HEK293T (cell line): ENCODE results near the gene CEP44.
"Not testable (repeated sequence)": the region's sequence is repeated elsewhere in the genome, so short reads cannot be mapped to it uniquely, and the experiment has no call there.

Source experiments
- CTCF ChIA-PET: fragments of 350-600 bp; formaldehyde crosslinking; extraction: SDS; loops from one replicate; lab custom pipeline; 2021; ENCODE audit warnings: antibody characterized with exemption, inconsistent platforms; lab: Yijun Ruan, JAX
- POLR2A ChIA-PET: fragments of 350-600 bp; formaldehyde crosslinking; extraction: SDS; loops from one replicate; lab custom pipeline; 2020; ENCODE audit warnings: antibody characterized with exemption, inconsistent platforms; lab: Yijun Ruan, JAX
- DNase-seq: peaks from one replicate; pipeline ENCODE4 v3.0.0; 2012; ENCODE audit warnings: mixed read lengths; ENCODE audit errors: extremely low spot score
- ARNT ChIP-seq: fragments of 450-650 bp; IDR thresholded peaks from 2 replicates; pipeline ENCODE4 v1.6.1; 2017; ENCODE audit warnings: mild to moderate bottlenecking
- BHLHE40 ChIP-seq: fragments of 450-650 bp; IDR thresholded peaks from 2 replicates; pipeline ENCODE4 v1.6.1; 2016; ENCODE audit warnings: mild to moderate bottlenecking, moderate library complexity, borderline replicate concordance
- CTBP1 ChIP-seq: fragments of 450-650 bp; IDR thresholded peaks from 2 replicates; pipeline ENCODE4 v1.6.1; 2016; ENCODE audit warnings: borderline replicate concordance
- ELF4 ChIP-seq: fragments of 450-650 bp; IDR thresholded peaks from 2 replicates; pipeline ENCODE4 v1.6.1; 2017; ENCODE audit warnings: antibody characterized with exemption
- FOXA1 ChIP-seq: fragments of 450-650 bp; IDR thresholded peaks from 2 replicates; pipeline ENCODE4 v1.6.1; 2016; ENCODE audit warnings: mild to moderate bottlenecking
- FOXK2 ChIP-seq: fragments of 450-650 bp; IDR thresholded peaks from 2 replicates; pipeline ENCODE4 v1.6.1; 2016; ENCODE audit warnings: mild to moderate bottlenecking
- FOXM1 ChIP-seq: fragments of 450-650 bp; IDR thresholded peaks from 2 replicates; pipeline ENCODE4 v1.6.1; 2017; ENCODE audit warnings: mild to moderate bottlenecking, borderline replicate concordance
- HDGF ChIP-seq: fragments of 450-650 bp; IDR thresholded peaks from 2 replicates; pipeline ENCODE4 v1.6.1; 2017; ENCODE audit warnings: antibody characterized with exemption, borderline replicate concordance
- L3MBTL2 ChIP-seq: fragments of 450-650 bp; conservative IDR thresholded peaks from 2 replicates; pipeline ENCODE4 v1.6.1; 2016; ENCODE audit warnings: mild to moderate bottlenecking
- LEF1 ChIP-seq: fragments of 450-650 bp; IDR thresholded peaks from 2 replicates; pipeline ENCODE4 v1.6.1; 2017; ENCODE audit warnings: mild to moderate bottlenecking, borderline replicate concordance
- NFRKB ChIP-seq: fragments of 450-650 bp; IDR thresholded peaks from 2 replicates; pipeline ENCODE4 v1.6.1; 2016; ENCODE audit warnings: mild to moderate bottlenecking, moderate library complexity
- PKNOX1 ChIP-seq: fragments of 450-650 bp; IDR thresholded peaks from 2 replicates; pipeline ENCODE4 v1.6.1; 2016
- SP1 ChIP-seq: fragments of 450-650 bp; IDR thresholded peaks from 2 replicates; pipeline ENCODE4 v1.6.1; 2017
- SUZ12 ChIP-seq: fragments of 450-650 bp; IDR thresholded peaks from 2 replicates; pipeline ENCODE4 v1.6.1; 2016; ENCODE audit warnings: mild to moderate bottlenecking
- TARDBP ChIP-seq: fragments of 450-650 bp; IDR thresholded peaks from 2 replicates; pipeline ENCODE4 v1.6.1; 2016
- ZNF384 ChIP-seq: fragments of 450-650 bp; IDR thresholded peaks from 2 replicates; pipeline ENCODE4 v1.6.1; 2016

CEP44 gene

DNA sequence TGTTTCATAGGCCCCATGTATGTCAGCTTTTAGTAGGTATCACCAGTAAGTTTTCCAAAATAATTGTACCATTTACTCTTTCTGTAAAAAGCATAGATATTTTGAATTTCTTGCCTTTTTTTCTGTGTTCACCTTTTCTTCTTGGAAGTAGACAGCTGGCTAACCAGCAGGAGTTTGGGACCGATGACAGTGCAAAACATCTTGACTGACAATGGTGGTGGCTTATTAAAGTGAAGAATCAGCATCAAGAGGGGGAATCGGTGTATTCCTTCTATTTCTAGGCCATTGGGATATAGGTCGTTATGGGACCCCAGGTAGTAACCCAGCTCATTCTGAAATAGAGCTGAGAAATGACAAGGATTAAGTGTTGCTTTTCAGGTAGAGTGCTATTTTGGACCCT lies 3.2 kb downstream of the CEP44 start:
- CTCF ChIA-PET: no interaction called here

DNA sequence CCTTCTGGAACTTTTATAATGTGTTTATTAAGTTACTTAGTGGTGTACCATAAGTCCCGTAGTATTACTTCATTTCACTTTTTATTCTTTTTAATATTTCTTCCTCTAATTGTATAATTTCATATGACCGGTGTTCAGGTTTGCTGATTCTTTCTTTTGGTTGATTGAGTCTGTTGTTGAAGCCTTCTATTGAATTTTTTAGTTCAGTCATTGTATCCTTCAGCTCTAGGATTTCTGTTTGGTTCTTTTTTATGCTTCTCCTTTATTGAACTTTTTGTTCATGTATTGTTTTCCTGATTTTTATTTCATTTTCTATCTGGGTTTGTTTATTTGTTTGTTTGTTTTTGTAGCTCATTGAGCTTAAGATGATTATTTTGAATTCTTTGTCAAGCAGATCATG lies 8.8 kb downstream of the CEP44 start:
- DNase-seq: no peak
- TF ChIP-seq ZNF384: no peak
- no peak for TF ChIP-seq ARNT
- no peak for TF ChIP-seq NFRKB
- no peak for TF ChIP-seq L3MBTL2
- no peak for TF ChIP-seq LEF1
- TF ChIP-seq FOXM1: no peak
- TF ChIP-seq CTBP1: no peak
- no peak for TF ChIP-seq ELF4
- no peak for TF ChIP-seq SUZ12
- TF ChIP-seq HDGF: no peak
- TF ChIP-seq TARDBP: no peak
- no peak for TF ChIP-seq BHLHE40
- no peak for TF ChIP-seq SP1
- no peak for TF ChIP-seq FOXA1
- no peak for TF ChIP-seq PKNOX1
- no peak for TF ChIP-seq FOXK2
- POLR2A ChIA-PET: no interaction called here
- CTCF ChIA-PET: no interaction called here

More for the DNA sequence above, 3.2 kb downstream of the CEP44 start:
- no peak for TF ChIP-seq FOXA1
- TF ChIP-seq NFRKB: no peak
- no peak for TF ChIP-seq FOXM1
- TF ChIP-seq FOXK2: no peak
- POLR2A ChIA-PET: no interaction called here
- no peak for DNase-seq

GRCh38 chr4:174294641-174295040 lies 10.9 kb downstream of the CEP44 start:
- CTCF ChIA-PET, POLR2A ChIA-PET: not testable (repeated sequence)

DNA sequence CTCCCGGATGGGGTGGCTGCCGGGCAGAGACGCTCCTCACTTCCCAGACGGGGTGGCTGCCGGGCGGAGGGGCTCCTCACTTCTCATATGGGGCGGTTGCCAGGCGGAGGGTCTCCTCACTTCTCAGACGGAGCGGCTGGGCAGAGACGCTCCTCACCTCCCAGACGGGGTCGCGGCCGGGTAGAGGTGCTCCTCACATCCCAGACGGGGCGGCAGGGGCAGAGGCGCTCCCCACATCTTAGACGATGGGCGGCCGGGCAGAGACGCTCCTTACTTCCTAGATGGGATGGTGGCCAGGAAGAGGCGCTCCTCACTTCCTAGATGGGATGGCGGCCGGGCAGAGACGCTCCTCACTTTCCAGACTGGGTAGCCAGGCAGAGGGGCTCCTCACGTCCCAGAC lies 11.4 kb downstream of the CEP44 start:
- POLR2A ChIA-PET, DNase-seq, CTCF ChIA-PET: not testable (repeated sequence)

More at GRCh38 chr4:174294641-174295040, 10.9 kb downstream of the CEP44 start:
- DNase-seq: not testable (repeated sequence)

DNA sequence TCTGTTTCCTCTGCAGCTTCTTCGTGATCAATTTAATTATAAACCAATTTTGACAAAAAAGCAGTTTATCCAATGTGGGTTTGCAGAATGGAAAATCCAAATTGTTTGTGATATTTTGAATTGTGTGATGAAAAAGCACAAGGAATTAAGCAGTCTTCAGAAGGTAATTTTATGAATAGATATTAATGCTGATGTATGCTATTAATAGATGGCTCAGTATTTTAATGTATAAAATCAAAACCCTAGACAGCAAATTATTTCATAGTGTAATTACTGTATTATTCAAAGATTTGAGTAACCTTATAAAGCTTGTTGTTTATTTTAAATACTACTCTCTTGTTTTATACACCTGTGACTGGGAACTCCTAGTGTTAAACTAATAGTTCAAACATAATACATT lies 20.0 kb downstream of the CEP44 start:
- ChIA-PET CTCF (no interaction called here), POLR2A (no interaction called here)
- no peak for TF ChIP-seq SUZ12
- TF ChIP-seq PKNOX1: no peak
- TF ChIP-seq CTBP1: no peak
- no peak for TF ChIP-seq FOXA1
- no peak for TF ChIP-seq TARDBP
- no peak for TF ChIP-seq FOXM1
- TF ChIP-seq FOXK2: no peak
- TF ChIP-seq NFRKB: no peak
- TF ChIP-seq ELF4: no peak
- no peak for TF ChIP-seq LEF1
- TF ChIP-seq SP1: no peak
- no peak for TF ChIP-seq ARNT
- TF ChIP-seq L3MBTL2: no peak
- DNase-seq: no peak

GRCh38 chr4:174304664-174305063 lies 21.0 kb downstream of the CEP44 start:
- ChIA-PET CTCF (no interaction called here), POLR2A (no interaction called here)
- no peak for TF ChIP-seq BHLHE40
- no peak for TF ChIP-seq ELF4
- TF ChIP-seq ZNF384: no peak
- TF ChIP-seq LEF1: no peak
- no peak for TF ChIP-seq PKNOX1
- TF ChIP-seq ARNT: no peak
- no peak for TF ChIP-seq FOXA1
- no peak for TF ChIP-seq NFRKB
- TF ChIP-seq TARDBP: no peak
- no peak for TF ChIP-seq SP1
- TF ChIP-seq CTBP1: no peak
- no peak for DNase-seq

- POLR2A ChIA-PET: no interaction called here
- CTCF ChIA-PET: interaction anchor here (0.6 kb wide), 1 partner anchor 1233 kb away, joined by 3 read pairs; no protein-coding TSS in a partner anchor
- no peak for DNase-seq
- TF ChIP-seq LEF1 (no peak), CTBP1 (no peak), FOXM1 (no peak), L3MBTL2 (no peak), TARDBP (no peak), HDGF (no peak), ARNT (no peak), BHLHE40 (no peak), ZNF384 (no peak), ELF4 (no peak), FOXA1 (no peak), PKNOX1 (no peak), FOXK2 (no peak), SP1 (no peak), SUZ12 (no peak), NFRKB (no peak)
These were observed 22.2 kb downstream of the CEP44 start for GRCh38 chr4:174305961-174306360.
